ENCODE results near the gene TRIP11.

TRIP11 gene

GRCh38 chr14:91998667-91999570, 40.9 kb downstream of the TRIP11 start:
- H3K36me3 ChIP-seq (replicated peaks in 1 of 2; ENCODE audit: control insufficient read depth in 2 of 2, insufficient read depth in 2 of 2, low read length in 2 of 2), result peaks cover 4 to 84% of the 10 kb centered on the region in 2 donors
- no peak overlapping the region for H3K27ac ChIP-seq (replicated peaks; ENCODE audit: low read length)
- WGBS, 2 donors (ENCODE audit: extremely low coverage in 2 of 2, insufficient read length in 2 of 2, insufficient replicate concordance in 1 of 2), result no CpG with 5 or more reads among the region's 6 CpGs
- H2BK5ac ChIP-seq (ENCODE audit: low read length), result no peak overlapping the region
- H2AFZ ChIP-seq (ENCODE audit: low read length), result no peak overlapping the region
- H3K4me1 ChIP-seq (ENCODE audit: control insufficient read depth in 2 of 2, insufficient read depth in 1 of 2, low read depth in 1 of 2, low read length in 2 of 2), result no peaks in the 10 kb centered on the region
- no peak overlapping the region for H3K23ac ChIP-seq (ENCODE audit: low read depth, low read length, poor library complexity)
- H2BK15ac ChIP-seq (ENCODE audit: low read length), result no peak overlapping the region
- H3K18ac ChIP-seq (ENCODE audit: low read length), result no peak overlapping the region
- no peaks in the 10 kb centered on the region for H3K79me1 ChIP-seq (ENCODE audit: low read depth, low read length)
- H2BK120ac ChIP-seq (ENCODE audit: low read depth, low read length), result no peak overlapping the region
- H3K9me3 ChIP-seq (replicated peaks in 1 of 2; ENCODE audit: control insufficient read depth in 2 of 2, insufficient read depth in 1 of 2, low read depth in 1 of 2, low read length in 2 of 2), result no peaks in the 10 kb centered on the region
- no peaks in the 10 kb centered on the region for H3K27me3 ChIP-seq (ENCODE audit: control insufficient read depth in 3 of 3, insufficient read depth in 3 of 3, low read depth in 1 of 3, low read length in 3 of 3)
- no peak overlapping the region for H4K8ac ChIP-seq (ENCODE audit: low read depth, low read length)
- DNase-seq (ENCODE audit: low spot score), result no peak
- no peak overlapping the region for H3K14ac ChIP-seq (ENCODE audit: low read length)
- H4K91ac ChIP-seq (ENCODE audit: low read depth, low read length, poor library complexity), result no peak overlapping the region
- no peak overlapping the region for H3K4ac ChIP-seq (ENCODE audit: low read length)
- no peak overlapping the region for H3K4me2 ChIP-seq (ENCODE audit: insufficient read depth, low read length, poor library complexity, severe bottlenecking)
- no peak overlapping the region for H2BK12ac ChIP-seq (ENCODE audit: low read length)
- H3K9ac ChIP-seq (ENCODE audit: low read depth, low read length, poor library complexity), result no peak overlapping the region
- H3K4me3 ChIP-seq (ENCODE audit: low read length in 2 of 2), result no peak overlapping the region
- no peak overlapping the region for H2AK5ac ChIP-seq (ENCODE audit: low read depth, low read length)

DNA sequence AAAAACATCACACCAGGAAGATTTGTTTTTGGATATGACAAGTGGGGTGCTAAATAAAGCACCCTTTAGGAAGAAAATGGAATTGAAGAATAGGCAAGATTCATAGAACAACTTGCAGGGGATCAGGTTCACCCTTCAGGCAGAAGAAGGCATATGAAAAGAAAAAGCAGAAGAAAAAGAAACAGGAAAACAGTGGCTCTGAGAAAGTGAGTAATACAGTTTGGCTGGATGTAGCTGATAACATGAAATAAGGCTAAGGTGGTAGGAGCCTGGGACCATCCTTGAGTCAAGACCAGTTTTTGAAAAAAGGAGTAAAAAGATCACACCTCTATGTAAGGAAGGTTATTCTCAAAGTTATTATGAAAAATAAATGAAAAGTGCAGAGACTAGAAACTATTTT, 42.4 kb downstream of the TRIP11 start:
- H2BK12ac ChIP-seq (ENCODE audit: low read length), result no peak overlapping the region
- no peak overlapping the region for H3K18ac ChIP-seq (ENCODE audit: low read length)
- no peak overlapping the region for H2BK5ac ChIP-seq (ENCODE audit: low read length)
- H2BK15ac ChIP-seq (ENCODE audit: low read length), result no peak overlapping the region
- H3K27me3 ChIP-seq (ENCODE audit: control insufficient read depth in 3 of 3, insufficient read depth in 3 of 3, low read depth in 1 of 3, low read length in 3 of 3), result no peaks in the 10 kb centered on the region
- no peak overlapping the region for H3K14ac ChIP-seq (ENCODE audit: low read length)
- H2BK120ac ChIP-seq (ENCODE audit: low read depth, low read length), result no peak overlapping the region
- H3K4me3 ChIP-seq (ENCODE audit: low read length in 2 of 2), result no peak overlapping the region
- H2AK5ac ChIP-seq (ENCODE audit: low read depth, low read length), result no peak overlapping the region
- DNase-seq (ENCODE audit: low spot score), result no peak
- no peaks in the 10 kb centered on the region for H3K79me1 ChIP-seq (ENCODE audit: low read depth, low read length)
- no peak overlapping the region for H3K4ac ChIP-seq (ENCODE audit: low read length)
- H4K8ac ChIP-seq (ENCODE audit: low read depth, low read length), result no peak overlapping the region
- H2AFZ ChIP-seq (ENCODE audit: low read length), result no peak overlapping the region
- H3K23ac ChIP-seq (ENCODE audit: low read depth, low read length, poor library complexity), result no peak overlapping the region
- no peak overlapping the region for H3K27ac ChIP-seq (replicated peaks; ENCODE audit: low read length)
- H3K4me1 ChIP-seq (ENCODE audit: control insufficient read depth in 2 of 2, insufficient read depth in 1 of 2, low read depth in 1 of 2, low read length in 2 of 2), result no peaks in the 10 kb centered on the region
- no peak overlapping the region for H3K9ac ChIP-seq (ENCODE audit: low read depth, low read length, poor library complexity)
- H3K4me2 ChIP-seq (ENCODE audit: insufficient read depth, low read length, poor library complexity, severe bottlenecking), result no peak overlapping the region
- no peak overlapping the region for H4K91ac ChIP-seq (ENCODE audit: low read depth, low read length, poor library complexity)
- no peaks in the 10 kb centered on the region for H3K9me3 ChIP-seq (replicated peaks in 1 of 2; ENCODE audit: control insufficient read depth in 2 of 2, insufficient read depth in 1 of 2, low read depth in 1 of 2, low read length in 2 of 2)
- peaks cover 2 to 84% of the 10 kb centered on the region in 2 donors for H3K36me3 ChIP-seq (replicated peaks in 1 of 2; ENCODE audit: control insufficient read depth in 2 of 2, insufficient read depth in 2 of 2, low read length in 2 of 2)

DNA sequence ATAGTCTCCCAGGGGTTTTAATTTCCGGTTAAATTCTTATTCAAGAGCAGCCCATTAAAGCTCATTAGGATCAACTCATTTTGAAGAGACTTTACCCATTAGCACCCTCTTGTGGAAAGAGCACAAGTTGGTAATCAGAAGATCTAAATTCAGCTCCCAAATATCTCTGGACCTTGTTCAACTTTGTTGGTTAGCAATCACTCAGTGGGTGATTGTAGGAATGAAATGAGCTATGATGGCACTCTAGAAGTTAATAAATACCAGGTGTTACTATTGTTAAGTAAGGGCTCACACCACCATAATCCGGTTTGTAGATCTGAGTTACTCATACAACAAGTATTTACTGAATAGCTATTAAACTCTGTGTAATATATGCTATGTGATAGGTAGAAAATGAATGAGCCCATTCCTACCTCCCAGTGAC, 42.9 kb downstream of the TRIP11 start:
- Histone ChIP-seq H2AFZ (ENCODE audit: low read length) (no peak overlapping the region), H3K9ac (ENCODE audit: low read depth, low read length, poor library complexity) (no peak overlapping the region)
- peak; percentile 17 for DNase-seq (ENCODE audit: low spot score)

DNA sequence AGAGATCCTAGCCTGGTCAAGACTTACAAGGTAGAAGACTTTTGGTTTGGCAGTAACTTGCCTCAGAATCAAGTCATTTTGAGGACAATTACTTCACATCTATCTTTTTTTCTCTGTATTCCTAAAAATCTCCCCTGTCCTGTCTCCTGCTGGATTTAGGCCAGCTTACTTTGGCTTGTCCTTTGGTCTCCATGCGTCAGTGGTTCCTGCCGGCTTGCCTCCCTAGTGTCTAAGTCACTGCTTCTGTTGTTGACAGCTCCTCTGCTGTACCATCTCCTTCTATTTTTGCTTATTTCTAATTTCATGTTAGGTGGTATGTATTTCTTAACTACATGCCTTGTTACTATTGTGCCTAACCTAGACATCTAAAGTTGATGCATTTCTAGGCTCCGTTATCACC, 52.7 kb downstream of the TRIP11 start:
- no peak overlapping the region for H3K27ac ChIP-seq (replicated peaks; ENCODE audit: low read length)
- H2AK5ac ChIP-seq (ENCODE audit: low read depth, low read length), result no peak overlapping the region
- no peak overlapping the region for H2BK12ac ChIP-seq (ENCODE audit: low read length)
- H3K9me3 ChIP-seq (replicated peaks in 1 of 2; ENCODE audit: control insufficient read depth in 2 of 2, insufficient read depth in 1 of 2, low read depth in 1 of 2, low read length in 2 of 2), result no peaks in the 10 kb centered on the region
- no peak overlapping the region for H4K8ac ChIP-seq (ENCODE audit: low read depth, low read length)
- no peak overlapping the region for H3K23ac ChIP-seq (ENCODE audit: low read depth, low read length, poor library complexity)
- H3K4ac ChIP-seq (ENCODE audit: low read length), result no peak overlapping the region
- H2BK5ac ChIP-seq (ENCODE audit: low read length), result no peak overlapping the region
- H3K18ac ChIP-seq (ENCODE audit: low read length), result no peak overlapping the region
- no peak overlapping the region for H3K4me3 ChIP-seq (ENCODE audit: low read length in 2 of 2)
- H3K4me1 ChIP-seq (ENCODE audit: control insufficient read depth in 2 of 2, insufficient read depth in 1 of 2, low read depth in 1 of 2, low read length in 2 of 2), result no peaks in the 10 kb centered on the region
- no peak overlapping the region for H2BK15ac ChIP-seq (ENCODE audit: low read length)
- peaks cover 11 to 95% of the 10 kb centered on the region in 2 donors for H3K36me3 ChIP-seq (replicated peaks in 1 of 2; ENCODE audit: control insufficient read depth in 2 of 2, insufficient read depth in 2 of 2, low read length in 2 of 2)
- no CpG with 5 or more reads among the region's 3 CpGs for WGBS, 2 donors (ENCODE audit: extremely low coverage in 2 of 2, insufficient read length in 2 of 2, insufficient replicate concordance in 1 of 2)
- H3K27me3 ChIP-seq (ENCODE audit: control insufficient read depth in 3 of 3, insufficient read depth in 3 of 3, low read depth in 1 of 3, low read length in 3 of 3), result no peaks in the 10 kb centered on the region
- H3K14ac ChIP-seq (ENCODE audit: low read length), result no peak overlapping the region
- no peak overlapping the region for H3K9ac ChIP-seq (ENCODE audit: low read depth, low read length, poor library complexity)
- no peak overlapping the region for H2AFZ ChIP-seq (ENCODE audit: low read length)
- no peak overlapping the region for H2BK120ac ChIP-seq (ENCODE audit: low read depth, low read length)
- no peak overlapping the region for H3K4me2 ChIP-seq (ENCODE audit: insufficient read depth, low read length, poor library complexity, severe bottlenecking)
- H3K79me1 ChIP-seq (ENCODE audit: low read depth, low read length), result no peaks in the 10 kb centered on the region
- H4K91ac ChIP-seq (ENCODE audit: low read depth, low read length, poor library complexity), result no peak overlapping the region
- no peak for DNase-seq (ENCODE audit: low spot score)

More for the DNA sequence above, 42.9 kb downstream of the TRIP11 start:
- WGBS, 2 donors (ENCODE audit: extremely low coverage in 2 of 2, insufficient read length in 2 of 2, insufficient replicate concordance in 1 of 2), result no CpG with 5 or more reads among the region's 2 CpGs
- no peak overlapping the region for H3K27ac ChIP-seq (replicated peaks; ENCODE audit: low read length)
- H3K79me1 ChIP-seq (ENCODE audit: low read depth, low read length), result no peaks in the 10 kb centered on the region
- no peak overlapping the region for H4K91ac ChIP-seq (ENCODE audit: low read depth, low read length, poor library complexity)
- H3K4me3 ChIP-seq (ENCODE audit: low read length in 2 of 2), result no peak overlapping the region
- H3K23ac ChIP-seq (ENCODE audit: low read depth, low read length, poor library complexity), result no peak overlapping the region
- no peaks in the 10 kb centered on the region for H3K9me3 ChIP-seq (replicated peaks in 1 of 2; ENCODE audit: control insufficient read depth in 2 of 2, insufficient read depth in 1 of 2, low read depth in 1 of 2, low read length in 2 of 2)
- H2BK15ac ChIP-seq (ENCODE audit: low read length), result no peak overlapping the region
- H3K36me3 ChIP-seq (replicated peaks in 1 of 2; ENCODE audit: control insufficient read depth in 2 of 2, insufficient read depth in 2 of 2, low read length in 2 of 2), result peaks cover 2 to 89% of the 10 kb centered on the region in 2 donors
- H2BK12ac ChIP-seq (ENCODE audit: low read length), result no peak overlapping the region
- H2BK120ac ChIP-seq (ENCODE audit: low read depth, low read length), result no peak overlapping the region
- H3K4ac ChIP-seq (ENCODE audit: low read length), result no peak overlapping the region
- no peak overlapping the region for H4K8ac ChIP-seq (ENCODE audit: low read depth, low read length)
- H3K18ac ChIP-seq (ENCODE audit: low read length), result no peak overlapping the region
- H2AK5ac ChIP-seq (ENCODE audit: low read depth, low read length), result no peak overlapping the region
- no peaks in the 10 kb centered on the region for H3K27me3 ChIP-seq (ENCODE audit: control insufficient read depth in 3 of 3, insufficient read depth in 3 of 3, low read depth in 1 of 3, low read length in 3 of 3)
- no peak overlapping the region for H3K4me2 ChIP-seq (ENCODE audit: insufficient read depth, low read length, poor library complexity, severe bottlenecking)
- H3K14ac ChIP-seq (ENCODE audit: low read length), result no peak overlapping the region
- H3K4me1 ChIP-seq (ENCODE audit: control insufficient read depth in 2 of 2, insufficient read depth in 1 of 2, low read depth in 1 of 2, low read length in 2 of 2), result no peaks in the 10 kb centered on the region
- H2BK5ac ChIP-seq (ENCODE audit: low read length), result no peak overlapping the region
